ENCODE data around the gene ALG14.
"Not testable (repeated sequence)": the region's sequence is repeated elsewhere in the genome, so short reads cannot be mapped to it uniquely, and the experiment has no call there.

The ALG14 gene

DNA sequence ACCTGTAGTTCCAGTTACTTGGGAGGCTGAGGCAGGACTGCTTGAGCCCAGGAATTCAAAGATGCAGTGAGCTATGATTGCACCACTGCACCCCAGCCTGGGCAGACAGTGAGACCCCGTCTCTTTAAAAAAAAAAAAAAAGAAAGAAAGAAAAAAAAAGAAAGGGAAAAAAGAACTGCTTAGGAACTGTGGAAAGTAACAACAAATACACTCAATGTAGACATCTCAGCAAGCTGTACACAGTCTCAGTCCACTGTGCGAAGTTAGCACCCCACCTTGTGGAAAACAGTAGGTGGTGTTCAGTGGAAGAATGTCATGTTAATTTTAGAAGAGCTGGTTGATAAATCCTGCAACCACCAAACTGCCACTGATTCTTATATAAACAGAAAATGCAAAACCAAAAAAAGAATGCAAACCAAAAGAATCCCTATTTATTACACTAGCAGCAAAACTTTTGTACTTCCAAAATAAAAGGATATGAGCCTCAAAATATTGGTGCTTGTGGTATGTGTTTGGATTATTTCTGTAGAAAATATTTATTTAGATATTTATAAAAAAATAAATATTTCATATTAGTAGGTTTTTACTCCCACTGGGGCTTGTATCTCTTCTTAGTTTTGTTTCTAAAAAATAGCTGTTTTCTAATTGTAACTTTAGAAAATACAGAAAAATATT, 31.1 kb downstream of the ALG14 start:
- peak; percentile 79 for DNase-seq (ENCODE audit: low spot score)

DNA sequence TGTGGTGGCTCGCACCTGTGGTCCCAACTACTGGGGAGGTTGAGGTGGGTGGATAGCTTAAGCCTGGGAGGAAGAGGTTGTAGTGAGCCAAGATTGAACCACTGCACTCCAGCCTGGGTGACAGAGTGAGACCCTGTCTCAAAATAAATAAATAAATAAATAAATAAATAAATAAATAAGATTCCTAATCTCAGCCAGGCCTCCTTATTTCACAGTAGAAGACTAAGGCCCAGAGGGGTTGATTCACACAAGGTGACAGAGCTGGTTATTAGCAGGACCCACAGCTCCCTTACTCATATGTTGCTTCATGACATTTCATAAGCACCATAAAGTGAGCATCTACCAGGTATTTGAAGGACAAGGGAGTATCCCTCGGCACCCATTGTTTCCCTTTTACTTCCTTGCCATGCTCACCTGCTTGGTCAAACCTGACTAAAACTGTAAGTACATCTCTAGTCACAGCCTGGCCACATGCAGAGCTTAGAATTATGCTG, 32.7 kb downstream of the ALG14 start:
- no peak for DNase-seq (ENCODE audit: low spot score)

DNA sequence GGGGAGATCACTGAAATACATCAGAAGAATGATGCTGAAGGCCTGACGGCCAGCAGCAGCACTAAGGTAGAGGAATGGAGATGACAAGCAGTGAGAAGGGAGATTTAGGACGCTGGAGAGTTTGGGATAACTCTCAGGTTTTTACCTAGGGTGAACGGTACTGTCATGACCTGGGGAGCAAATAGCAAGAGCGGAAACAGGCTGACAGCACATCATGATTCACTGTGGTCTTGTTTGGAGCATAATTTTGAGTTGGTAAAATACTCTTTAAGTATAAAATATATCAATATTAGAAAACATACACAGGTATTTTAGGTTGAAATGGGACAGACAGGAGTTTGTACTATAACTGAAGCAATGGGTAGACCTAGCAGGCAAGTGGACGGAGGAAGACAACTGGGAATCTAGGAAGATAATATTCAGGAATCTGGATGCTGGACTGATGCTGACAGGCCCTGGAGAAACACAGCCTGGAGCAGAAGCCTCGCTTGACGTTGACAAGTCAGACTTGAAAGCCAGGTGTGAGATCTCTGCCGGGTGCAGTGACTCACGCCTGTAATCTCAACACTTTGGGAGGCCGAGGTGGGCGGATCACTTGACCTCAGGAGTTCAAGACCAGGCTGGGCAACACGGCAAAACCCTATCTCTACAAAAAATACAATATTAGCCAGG, 33.3 kb downstream of the ALG14 start:
- no peak for DNase-seq (ENCODE audit: low spot score)

DNA sequence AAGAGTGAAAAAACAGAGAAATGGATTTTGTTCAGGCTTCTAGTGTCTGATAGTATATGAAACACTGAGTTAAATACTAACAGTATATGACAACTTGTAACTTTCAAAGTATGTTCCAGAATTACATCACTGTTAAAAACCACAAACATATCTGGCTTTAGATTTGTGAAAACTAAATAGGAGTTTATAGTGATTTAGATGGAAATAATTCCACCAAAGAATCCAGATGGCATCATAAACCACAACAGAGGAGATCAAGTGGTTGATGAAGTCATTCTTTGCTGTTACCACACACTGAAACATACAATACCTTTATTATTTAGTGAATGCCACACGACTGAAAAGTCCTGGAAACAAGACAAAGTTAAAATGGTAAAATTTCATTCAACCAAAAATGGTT, 37.2 kb downstream of the ALG14 start:
- DNase-seq (ENCODE audit: low spot score): peak; percentile 64

DNA sequence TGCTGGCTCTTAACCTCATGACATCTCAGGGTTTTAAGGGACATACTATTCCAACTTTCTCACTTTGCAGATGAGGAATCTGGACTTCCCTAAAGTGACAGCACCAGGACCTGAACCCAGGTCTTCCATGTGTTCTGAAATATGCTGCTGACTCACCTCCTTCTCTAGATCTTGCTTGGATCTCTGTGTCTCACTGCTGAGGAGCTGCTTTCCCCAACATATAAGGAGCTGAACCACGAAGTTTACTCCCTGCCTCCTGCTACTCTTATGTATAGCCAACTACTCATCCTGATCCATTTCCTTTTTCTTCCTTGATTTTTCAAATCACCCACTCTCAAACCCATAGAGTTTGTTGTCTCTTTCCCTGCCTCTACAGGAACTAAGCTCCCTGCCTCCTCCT, 38.2 kb downstream of the ALG14 start:
- no peak for DNase-seq (ENCODE audit: low spot score)

DNA sequence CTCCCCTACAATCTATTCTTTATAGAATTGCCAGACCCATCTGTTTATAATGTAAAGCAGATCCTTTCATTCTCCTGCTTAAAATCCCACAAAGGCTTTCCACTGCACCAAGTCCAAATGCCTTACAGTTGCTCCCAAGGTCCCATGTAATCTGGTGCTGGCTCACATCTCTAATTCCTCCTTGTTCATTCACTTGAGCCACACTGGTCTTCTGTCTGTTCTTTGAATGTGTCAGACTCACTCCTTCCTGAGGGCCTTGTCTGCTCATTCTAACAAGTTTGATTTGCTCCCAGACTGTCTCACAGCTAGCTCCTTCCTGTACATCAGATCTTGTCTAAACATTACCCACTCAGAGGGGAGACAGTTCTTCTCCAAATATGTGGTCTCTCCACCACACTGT, 38.9 kb downstream of the ALG14 start:
- no peak for DNase-seq (ENCODE audit: low spot score)

DNA sequence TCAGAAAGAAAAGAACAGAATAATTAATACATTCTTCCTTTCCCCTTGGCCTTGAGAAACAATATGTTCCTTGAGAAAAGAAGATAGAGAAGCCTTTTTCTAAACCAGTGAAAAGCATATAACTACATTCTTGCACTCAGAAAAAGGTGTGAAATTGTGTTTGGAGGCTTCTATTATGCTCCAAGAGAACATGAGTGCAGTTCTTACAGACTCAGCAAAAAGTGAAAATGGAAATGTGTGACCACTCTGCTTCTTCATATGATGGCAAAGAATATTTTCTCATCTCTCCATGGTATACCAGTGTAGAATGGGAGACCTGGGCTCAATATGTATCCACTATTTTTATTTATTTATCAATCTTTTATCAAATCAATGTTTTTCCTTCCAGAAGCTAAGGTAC, 43.2 kb downstream of the ALG14 start:
- no peak for DNase-seq (ENCODE audit: low spot score)

DNA sequence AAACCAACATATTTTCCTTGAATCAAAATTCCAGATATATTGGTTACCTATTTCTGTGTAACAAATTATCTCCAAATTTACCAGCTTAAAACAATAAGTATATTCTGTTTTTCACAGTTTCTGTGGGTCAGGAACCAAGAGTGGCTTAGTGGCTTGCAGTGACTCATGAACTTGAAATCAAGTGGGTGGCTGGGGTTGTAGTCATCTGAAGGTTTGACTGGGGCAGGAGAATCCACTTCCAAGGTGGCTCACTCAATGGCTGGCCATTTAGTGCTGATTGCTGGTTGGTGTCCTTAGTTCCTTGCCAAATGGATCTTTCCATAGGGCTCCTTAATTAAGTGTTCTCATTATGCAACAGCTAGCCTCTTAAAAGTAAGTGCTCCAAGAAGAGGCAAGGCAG, 43.8 kb downstream of the ALG14 start:
- no peak for DNase-seq (ENCODE audit: low spot score)

DNA sequence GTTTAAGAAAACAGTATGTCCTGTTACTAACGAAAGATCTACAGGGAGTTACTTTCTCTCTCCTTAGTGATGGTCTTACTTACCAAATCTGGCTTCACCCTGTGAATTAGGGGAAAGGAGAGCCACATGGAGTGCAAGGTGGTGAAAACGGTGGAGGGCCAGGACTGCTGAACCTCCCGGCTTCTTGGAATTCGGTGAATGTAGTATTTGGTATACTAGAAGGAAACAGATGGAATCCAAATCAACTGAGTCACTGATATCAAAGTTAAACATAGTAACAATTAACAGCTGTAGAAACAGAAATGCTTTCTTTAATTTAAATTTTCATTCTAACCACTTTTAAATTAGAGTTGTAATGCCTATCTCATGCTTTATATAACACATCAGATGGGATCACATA, 45.7 kb downstream of the ALG14 start:
- DNase-seq (ENCODE audit: low spot score): no peak

DNA sequence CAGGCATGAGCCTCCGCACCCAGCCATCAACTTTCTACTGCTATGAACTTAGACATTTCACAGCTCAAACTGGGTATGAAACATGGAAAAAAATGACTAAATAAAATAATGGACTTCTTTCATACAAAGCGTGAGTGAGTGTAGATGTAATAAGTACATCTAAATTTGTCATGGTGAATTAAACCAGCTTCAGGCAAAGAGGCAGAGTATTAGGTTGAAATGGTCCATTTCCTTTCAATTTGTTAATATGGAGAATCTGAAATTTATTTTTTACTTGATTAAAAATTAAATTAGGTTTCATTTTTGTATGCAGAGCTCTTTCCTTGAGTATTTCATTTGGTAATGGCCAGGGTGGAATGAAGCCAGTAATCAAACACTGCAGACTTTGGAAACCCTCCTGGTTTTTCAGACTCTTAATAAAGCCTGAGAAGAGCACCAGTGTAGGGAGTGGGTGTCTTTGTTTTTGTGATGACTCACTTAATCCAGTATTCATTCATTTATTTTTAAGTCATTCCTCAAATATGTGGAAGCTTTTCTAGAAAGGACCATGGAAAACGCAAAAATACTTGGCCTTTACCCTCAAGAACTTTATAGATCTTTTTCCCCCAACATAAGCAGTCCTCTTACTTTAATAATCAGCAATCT, 49.2 kb downstream of the ALG14 start:
- peak; percentile 67 for DNase-seq (ENCODE audit: low spot score)

DNA sequence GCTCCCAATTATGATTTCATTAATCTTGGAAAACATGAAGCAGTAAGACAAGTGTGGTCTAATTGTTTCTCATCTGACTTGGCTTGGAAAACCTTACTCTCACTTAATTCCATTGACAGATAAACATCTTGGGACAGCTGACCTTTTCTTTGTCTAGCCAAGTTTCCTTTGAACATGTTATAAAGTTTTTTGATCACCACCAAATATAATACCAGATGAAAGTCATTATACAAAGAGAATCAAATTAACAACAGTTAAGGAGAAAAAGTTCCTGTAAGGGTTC, 50.2 kb downstream of the ALG14 start:
- DNase-seq (ENCODE audit: low spot score): no peak

DNA sequence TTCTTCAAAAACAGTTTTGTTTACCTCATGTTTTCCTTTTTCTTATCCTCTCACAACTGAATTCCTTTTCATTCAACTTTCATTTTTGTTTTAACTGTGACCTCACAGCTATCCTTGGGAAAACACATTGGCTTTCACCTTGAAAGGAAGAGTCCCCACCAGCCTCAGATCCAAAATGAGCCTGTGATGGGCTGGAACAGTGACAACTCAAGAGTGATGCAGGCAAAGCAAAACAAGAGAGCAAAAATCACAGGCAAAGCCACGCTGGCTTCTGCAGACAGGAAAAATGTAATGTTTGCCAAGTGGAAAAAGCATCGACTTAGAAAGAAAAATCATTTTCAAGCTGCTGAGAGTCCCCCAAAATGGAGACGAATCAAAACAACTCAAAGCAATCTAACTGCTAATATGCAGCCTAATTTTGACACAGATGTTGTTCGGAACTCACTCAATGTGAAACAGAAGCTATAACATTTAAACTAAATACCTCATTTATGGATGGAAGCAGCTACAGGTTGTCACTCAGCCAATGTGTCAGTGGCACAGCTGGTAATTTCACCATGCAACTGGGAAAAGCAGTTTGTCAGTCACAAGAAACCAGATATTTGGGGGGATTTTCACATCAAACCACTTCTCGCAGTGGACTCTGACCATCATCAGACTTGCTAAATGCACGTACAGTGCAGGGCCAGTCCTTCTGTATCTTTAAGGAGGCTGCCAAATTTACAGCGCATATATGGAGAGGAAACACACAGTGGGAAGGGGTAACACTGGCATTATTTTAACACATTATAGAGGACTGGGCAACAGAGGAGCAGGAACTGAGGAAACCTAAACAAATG, 50.7 kb downstream of the ALG14 start:
- no peak for DNase-seq (ENCODE audit: low spot score)

DNA sequence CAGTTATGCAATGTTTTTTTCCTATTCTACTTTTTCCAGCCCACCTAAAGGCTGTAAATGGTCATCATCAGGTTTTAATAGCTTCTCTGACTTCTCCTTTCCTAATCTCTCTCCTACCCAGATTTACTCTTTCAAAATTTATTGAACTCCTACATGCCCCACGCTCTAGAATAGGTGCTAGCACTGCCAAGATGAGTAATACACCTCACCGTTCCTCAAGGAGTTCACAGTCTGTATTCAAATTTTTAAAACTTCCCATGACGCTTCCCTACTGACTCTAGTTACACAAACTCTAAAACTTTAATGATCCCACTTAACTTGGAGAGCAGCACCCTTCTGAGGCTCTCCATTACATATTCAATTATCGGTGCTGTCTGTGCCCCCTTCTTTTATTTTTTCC, 51.6 kb downstream of the ALG14 start:
- DNase-seq (ENCODE audit: low spot score): no peak

DNA sequence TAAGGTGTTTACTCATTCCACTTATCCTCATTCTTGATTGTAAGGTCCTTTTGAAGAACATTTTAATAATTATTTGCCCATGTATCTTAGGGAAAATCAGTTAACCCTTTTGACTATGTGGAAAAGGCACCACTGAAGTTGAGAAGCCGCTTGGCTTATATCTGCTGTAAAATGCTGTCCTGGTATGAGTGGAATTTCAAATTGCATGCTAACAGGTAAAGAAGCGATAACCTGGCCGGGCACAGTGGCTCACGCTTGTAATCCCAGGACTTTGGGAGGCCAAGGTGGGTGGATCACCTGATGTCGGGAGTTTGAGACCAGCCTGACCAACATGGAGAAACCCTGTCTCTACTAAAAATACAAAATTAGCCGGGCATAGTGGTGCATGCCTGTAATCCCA, 53.3 kb downstream of the ALG14 start:
- not testable (repeated sequence) for DNase-seq (ENCODE audit: low spot score)

DNA sequence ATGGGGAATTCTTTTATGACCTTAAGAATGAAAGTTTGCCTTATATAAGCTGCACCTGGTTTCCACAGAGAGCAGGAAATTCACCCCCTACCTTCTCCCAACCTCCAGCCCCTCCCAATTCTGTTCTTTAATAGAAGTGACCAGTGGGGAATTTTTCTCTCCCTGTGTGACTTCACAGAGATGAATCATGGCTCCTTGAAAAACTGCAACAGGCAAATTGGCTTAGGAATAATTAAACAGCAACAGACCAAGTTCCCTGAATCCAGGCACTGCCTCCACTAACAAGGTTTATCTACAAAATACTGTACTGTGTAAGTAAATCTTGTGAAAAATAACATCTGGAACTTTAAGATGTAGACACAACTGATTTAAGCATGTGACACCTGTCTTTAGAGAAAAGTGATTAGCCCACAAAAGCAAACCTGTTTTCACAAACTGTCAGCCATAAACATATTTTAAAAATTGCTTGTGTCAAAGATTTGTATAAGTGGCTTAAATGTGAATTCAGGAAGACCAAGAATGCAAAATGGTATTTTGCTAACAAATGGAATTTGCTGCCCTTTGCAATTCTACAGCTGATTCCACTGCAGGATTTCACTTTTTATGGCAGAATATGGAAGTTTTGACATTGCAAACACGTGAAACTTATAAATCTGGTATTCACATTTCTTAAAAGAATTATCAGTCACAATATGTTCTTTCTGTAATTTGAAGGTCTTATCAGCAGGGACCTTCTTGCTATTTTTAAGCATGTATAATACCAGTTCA, 54.0 kb downstream of the ALG14 start:
- DNase-seq (ENCODE audit: low spot score): peak; percentile 40

DNA sequence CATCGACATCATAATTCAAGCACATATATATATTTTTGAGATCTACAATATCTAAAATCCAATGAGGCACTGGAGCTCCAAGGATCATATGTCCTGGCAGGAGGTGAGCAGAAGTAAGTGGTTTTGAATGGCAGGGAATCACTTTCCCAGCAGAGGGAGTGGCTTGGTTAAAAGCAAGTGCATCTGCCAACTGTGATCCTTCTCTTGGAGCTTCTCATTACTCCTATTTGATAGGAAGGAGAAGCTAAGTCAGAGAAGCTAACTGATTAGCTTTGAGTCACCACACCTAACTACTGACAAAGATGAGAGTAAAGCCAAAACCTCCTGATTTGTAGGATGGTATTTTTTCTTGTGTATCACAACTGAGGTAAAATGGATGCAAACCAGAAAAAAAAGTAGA, 55.0 kb downstream of the ALG14 start:
- DNase-seq (ENCODE audit: low spot score): no peak

DNA sequence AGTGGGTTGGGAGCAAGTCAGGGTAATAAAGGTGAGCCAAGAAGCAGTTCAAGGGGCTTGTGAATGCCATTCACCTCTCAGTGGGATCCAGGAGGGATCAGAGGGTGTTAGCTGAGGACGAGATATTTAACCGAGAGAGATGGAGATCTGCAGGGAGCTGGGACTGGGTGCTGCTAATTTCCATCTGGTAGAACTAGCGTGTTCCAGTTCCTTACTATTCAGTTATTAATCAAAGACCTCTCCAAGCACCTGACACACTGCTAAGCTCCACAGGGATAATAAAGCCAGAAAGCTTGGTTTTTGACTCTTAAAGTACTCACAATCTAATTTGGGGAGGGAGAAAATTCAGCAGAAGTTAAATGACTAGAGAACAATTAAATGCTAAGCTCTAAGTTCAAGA, 57.7 kb downstream of the ALG14 start:
- no peak for DNase-seq (ENCODE audit: low spot score)

DNA sequence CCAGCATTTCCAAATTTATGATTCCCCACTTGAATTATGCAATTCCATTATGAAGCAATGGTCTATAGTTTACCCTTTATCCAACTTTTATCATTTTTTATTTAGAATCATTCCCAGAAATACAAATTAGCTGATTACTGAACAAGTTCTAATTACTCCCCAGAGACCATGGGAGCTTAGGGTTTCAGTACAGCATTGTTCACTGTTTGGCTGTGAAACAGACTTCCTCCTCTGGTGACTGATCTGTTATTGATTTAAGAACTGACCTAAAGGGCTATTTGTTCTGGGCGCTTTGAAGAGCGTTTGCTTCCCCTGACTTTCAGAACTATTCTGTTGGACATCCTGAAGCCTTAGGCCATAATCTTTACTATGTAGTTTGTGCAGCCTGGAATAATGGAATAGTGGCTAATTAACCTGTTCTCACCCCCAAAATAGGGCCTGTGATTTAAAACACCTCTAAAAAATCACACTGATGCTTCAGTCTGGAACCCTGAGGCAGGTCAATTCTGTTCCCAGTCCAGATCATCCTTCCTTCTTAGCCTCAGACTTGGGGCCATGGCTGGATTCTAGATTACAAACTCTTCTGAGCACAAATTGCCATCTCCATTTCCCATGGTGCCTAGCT, 58.7 kb downstream of the ALG14 start:
- no peak for DNase-seq (ENCODE audit: low spot score)

DNA sequence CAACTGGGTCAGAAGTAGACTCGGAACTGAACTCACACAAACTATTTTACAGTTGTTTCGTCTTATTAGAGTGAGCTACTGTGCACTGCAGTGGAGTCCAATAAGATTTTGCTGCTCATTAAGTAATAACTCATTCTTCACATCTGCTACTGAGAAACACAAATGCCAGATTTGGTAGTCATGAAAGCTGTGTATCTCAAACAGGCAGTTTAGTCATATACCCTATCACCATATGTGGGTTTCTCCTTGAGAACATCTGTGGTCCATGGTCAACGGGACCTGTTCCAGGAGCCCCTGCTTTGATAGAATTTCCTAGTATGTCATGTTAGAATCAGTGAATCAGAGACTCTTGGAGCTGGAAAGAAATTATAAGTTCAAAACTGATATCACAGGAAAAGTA, 60.4 kb downstream of the ALG14 start:
- DNase-seq (ENCODE audit: low spot score): peak; percentile 71

DNA sequence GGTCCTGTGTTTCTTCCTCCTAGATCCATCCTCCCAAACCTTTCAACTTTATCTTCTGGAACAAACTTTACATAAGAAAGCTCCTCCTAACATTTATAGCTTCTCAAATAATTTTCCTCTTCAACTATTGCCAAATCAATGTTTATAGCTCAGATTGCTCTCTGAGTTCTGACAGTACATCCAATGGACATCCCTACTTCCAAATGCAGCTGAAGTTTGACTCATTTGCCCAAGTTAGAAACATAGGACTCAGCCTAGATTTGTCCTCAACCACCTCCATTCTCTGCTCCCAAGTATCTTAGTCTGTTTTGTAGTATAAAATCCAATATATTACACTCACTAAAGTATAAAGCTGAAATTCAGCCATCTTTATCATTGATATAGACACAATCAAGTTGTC, 62.6 kb downstream of the ALG14 start:
- DNase-seq (ENCODE audit: low spot score): no peak

DNA sequence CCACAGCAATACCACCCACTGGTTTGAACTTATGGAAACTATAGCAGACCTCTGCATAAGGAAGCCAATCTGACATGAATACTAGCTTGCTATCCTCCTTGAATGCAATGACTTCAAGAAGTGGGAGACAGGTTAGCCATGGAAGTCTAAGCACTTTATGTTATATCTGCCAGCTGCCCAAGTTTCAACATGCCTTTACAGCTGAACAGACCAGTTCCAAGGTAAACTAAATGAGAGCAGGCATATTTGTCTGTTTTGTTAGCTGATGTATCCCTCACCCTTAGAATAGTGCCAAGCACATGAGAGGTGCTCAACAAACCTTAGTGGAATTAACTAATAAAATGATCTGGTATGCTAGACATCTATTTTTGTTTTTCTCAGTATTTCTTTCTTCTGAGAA, 65.1 kb downstream of the ALG14 start:
- no peak for DNase-seq (ENCODE audit: low spot score)

DNA sequence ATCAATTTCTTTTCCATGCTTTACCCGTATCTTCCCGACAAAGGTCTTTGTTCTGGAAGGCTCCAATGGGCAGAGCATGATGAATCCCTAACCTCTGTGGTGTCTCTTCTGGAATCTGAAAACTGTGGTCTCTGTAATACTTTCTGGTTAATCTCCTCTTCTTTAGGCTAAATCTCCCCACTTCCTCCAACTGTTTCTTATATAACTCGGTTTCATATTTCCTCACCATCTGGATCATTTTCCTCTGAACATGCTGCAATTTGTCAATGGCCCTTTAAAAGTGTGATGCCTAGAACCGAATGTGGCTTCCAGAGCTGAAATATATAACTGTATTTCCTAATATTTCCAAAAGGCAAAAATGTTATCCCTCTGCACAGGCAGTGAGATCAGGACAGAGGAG, 66.1 kb downstream of the ALG14 start:
- DNase-seq (ENCODE audit: low spot score): no peak
